Measurements from ENCODE around the gene PLEKHA7.
A peak's percentile ranks its signal among the peaks of the same experiment; 100 is the strongest.

Gene PLEKHA7

GRCh38 chr11:16816358-16817270 lies 197.6 kb downstream of the PLEKHA7 start:
- H3K23ac ChIP-seq (ENCODE audit: low read length) = no peak overlapping the region
- H3K4me1 ChIP-seq (ENCODE audit: control insufficient read depth, low read depth, low read length) = peaks cover 8% of the 10 kb centered on the region
- H3K36me3 ChIP-seq (ENCODE audit: control insufficient read depth, insufficient read depth, low read length) = no peaks in the 10 kb centered on the region
- no peak overlapping the region for H2BK5ac ChIP-seq (ENCODE audit: low read length)
- no peak overlapping the region for H2BK120ac ChIP-seq (ENCODE audit: low read depth, low read length)
- no peaks in the 10 kb centered on the region for H3K79me2 ChIP-seq (ENCODE audit: control insufficient read depth, insufficient read depth, low read length)
- no peak overlapping the region for H2BK15ac ChIP-seq (replicated peaks; ENCODE audit: low read depth)
- H4K5ac ChIP-seq (ENCODE audit: low read length) = no peak overlapping the region
- no peak overlapping the region for H3K18ac ChIP-seq (ENCODE audit: low read length)
- no peak overlapping the region for H4K8ac ChIP-seq (ENCODE audit: low read depth, low read length)
- DNase-seq = no peak
- H3K56ac ChIP-seq (ENCODE audit: low read length) = no peak overlapping the region
- H3K4me3 ChIP-seq (ENCODE audit: low read length) = no peak overlapping the region
- no peaks in the 10 kb centered on the region for H3K79me1 ChIP-seq (ENCODE audit: low read length)
- H3K4ac ChIP-seq (ENCODE audit: low read depth, low read length) = no peak overlapping the region
- WGBS (ENCODE audit: extremely low coverage, insufficient coverage, low lambda C conversion rate) = no CpG with 5 or more reads among the region's 32 CpGs
- no peak overlapping the region for H2AK5ac ChIP-seq (ENCODE audit: low read length)
- H3K9ac ChIP-seq (ENCODE audit: low read length) = no peak overlapping the region
- no peak overlapping the region for H3K27ac ChIP-seq (ENCODE audit: low read depth, low read length)
- no peak overlapping the region for H3K4me2 ChIP-seq (ENCODE audit: low read length)
- H3K27me3 ChIP-seq (ENCODE audit: insufficient read depth, low read length, poor library complexity) = no peaks in the 10 kb centered on the region

DNA sequence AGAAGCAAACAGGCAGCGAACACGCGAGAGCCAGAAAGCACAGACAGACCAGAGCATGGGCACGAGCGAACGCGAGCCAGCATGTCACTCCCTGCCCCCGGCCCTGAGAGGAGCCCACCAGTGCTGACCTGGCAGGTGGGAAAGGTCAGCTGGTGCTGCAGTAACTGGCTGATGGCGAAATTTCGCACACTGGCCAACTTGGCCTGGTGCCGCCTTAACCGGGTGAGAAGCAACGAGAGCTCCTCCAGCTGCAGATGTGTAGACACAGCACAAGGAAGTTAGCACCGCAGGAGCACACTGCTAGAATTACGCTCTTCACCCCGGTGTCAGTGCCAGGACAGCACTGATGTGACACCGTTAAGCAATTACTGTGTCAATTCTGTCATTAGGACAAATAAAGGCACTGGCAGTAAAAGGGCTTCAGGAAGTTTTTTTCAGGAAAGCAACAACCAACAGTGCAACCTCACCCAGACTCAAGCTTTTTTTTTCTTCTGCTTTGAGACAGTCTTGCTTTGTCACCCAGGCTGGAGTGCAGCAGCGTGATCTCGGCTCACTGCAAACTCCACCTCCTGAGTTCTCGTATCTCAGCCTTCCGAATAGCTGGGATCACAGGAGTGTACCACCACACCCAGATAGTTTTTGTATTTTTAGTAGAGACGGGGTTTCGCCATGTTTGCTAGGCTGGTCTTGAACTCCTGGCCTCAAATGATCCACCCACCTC lies 199.0 kb downstream of the PLEKHA7 start:
- Histone ChIP-seq H3K27ac (ENCODE audit: low read depth, low read length) (no peak overlapping the region), H3K23ac (ENCODE audit: low read length) (no peak overlapping the region), H3K4me3 (ENCODE audit: low read length) (no peak overlapping the region), H3K79me1 (ENCODE audit: low read length) (no peaks in the 10 kb centered on the region), H3K4ac (ENCODE audit: low read depth, low read length) (no peak overlapping the region), H2BK15ac (replicated peaks; ENCODE audit: low read depth) (no peak overlapping the region), H4K8ac (ENCODE audit: low read depth, low read length) (no peak overlapping the region), H3K18ac (ENCODE audit: low read length) (no peak overlapping the region), H3K4me2 (ENCODE audit: low read length) (no peak overlapping the region), H4K5ac (ENCODE audit: low read length) (no peak overlapping the region), H3K9ac (ENCODE audit: low read length) (no peak overlapping the region), H2AK5ac (ENCODE audit: low read length) (no peak overlapping the region), H3K4me1 (ENCODE audit: control insufficient read depth, low read depth, low read length) (peaks cover 5% of the 10 kb centered on the region), H3K36me3 (ENCODE audit: control insufficient read depth, insufficient read depth, low read length) (no peaks in the 10 kb centered on the region), H3K56ac (ENCODE audit: low read length) (peak overlapping the region; percentile 51), H3K79me2 (ENCODE audit: control insufficient read depth, insufficient read depth, low read length) (no peaks in the 10 kb centered on the region), H2BK120ac (ENCODE audit: low read depth, low read length) (no peak overlapping the region), H2BK5ac (ENCODE audit: low read length) (no peak overlapping the region), H3K27me3 (ENCODE audit: insufficient read depth, low read length, poor library complexity) (no peaks in the 10 kb centered on the region)
- no peak for DNase-seq
- WGBS (ENCODE audit: extremely low coverage, insufficient coverage, low lambda C conversion rate) = no CpG with 5 or more reads among the region's 23 CpGs

DNA sequence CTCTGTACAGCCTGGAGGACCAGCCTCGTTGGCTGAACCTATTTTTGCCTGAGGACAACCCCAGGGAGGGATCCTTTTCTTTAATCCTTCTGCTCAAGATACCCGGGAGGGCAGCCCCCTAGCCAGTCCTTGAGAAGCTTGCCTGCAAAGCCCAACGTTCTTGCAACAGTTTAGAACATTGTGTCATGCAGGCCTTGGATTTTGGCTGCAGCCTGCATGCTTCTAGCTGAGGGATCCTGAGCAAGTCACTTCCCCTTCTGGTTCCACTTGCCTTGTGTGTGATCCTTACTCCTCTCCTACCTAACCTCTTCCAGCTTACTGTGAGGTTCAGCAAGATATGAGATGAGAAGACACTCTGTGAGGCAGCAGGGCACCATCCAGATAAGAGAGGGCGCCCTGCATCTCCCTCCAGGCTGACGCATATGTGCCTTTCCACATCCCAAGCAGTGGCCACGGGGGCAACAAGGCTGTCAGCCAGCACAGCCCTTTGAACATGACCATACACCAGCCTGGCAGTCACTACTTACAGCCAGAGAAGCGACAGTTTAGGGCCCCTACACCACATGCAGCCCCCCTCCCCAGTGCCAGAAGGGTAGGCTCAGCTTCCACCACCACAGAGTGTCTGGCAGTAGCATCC lies 199.7 kb downstream of the PLEKHA7 start:
- no peaks in the 10 kb centered on the region for H3K36me3 ChIP-seq (ENCODE audit: control insufficient read depth, insufficient read depth, low read length)
- no peak overlapping the region for H4K8ac ChIP-seq (ENCODE audit: low read depth, low read length)
- H3K27ac ChIP-seq (ENCODE audit: low read depth, low read length) = no peak overlapping the region
- H4K5ac ChIP-seq (ENCODE audit: low read length) = no peak overlapping the region
- no peak overlapping the region for H2AK5ac ChIP-seq (ENCODE audit: low read length)
- no peak overlapping the region for H3K4me2 ChIP-seq (ENCODE audit: low read length)
- H3K9ac ChIP-seq (ENCODE audit: low read length) = no peak overlapping the region
- no peak overlapping the region for H2BK120ac ChIP-seq (ENCODE audit: low read depth, low read length)
- no peaks in the 10 kb centered on the region for H3K79me2 ChIP-seq (ENCODE audit: control insufficient read depth, insufficient read depth, low read length)
- no peak overlapping the region for H2BK5ac ChIP-seq (ENCODE audit: low read length)
- no peak overlapping the region for H3K4ac ChIP-seq (ENCODE audit: low read depth, low read length)
- no peak overlapping the region for H2BK15ac ChIP-seq (replicated peaks; ENCODE audit: low read depth)
- no peak overlapping the region for H3K18ac ChIP-seq (ENCODE audit: low read length)
- H3K23ac ChIP-seq (ENCODE audit: low read length) = no peak overlapping the region
- peaks cover 5% of the 10 kb centered on the region for H3K4me1 ChIP-seq (ENCODE audit: control insufficient read depth, low read depth, low read length)
- no peak overlapping the region for H3K4me3 ChIP-seq (ENCODE audit: low read length)
- peak overlapping the region; percentile 51 for H3K56ac ChIP-seq (ENCODE audit: low read length)
- DNase-seq = no peak
- no CpG with 5 or more reads among the region's 7 CpGs for WGBS (ENCODE audit: extremely low coverage, insufficient coverage, low lambda C conversion rate)
- no peaks in the 10 kb centered on the region for H3K27me3 ChIP-seq (ENCODE audit: insufficient read depth, low read length, poor library complexity)
- no peaks in the 10 kb centered on the region for H3K79me1 ChIP-seq (ENCODE audit: low read length)

DNA sequence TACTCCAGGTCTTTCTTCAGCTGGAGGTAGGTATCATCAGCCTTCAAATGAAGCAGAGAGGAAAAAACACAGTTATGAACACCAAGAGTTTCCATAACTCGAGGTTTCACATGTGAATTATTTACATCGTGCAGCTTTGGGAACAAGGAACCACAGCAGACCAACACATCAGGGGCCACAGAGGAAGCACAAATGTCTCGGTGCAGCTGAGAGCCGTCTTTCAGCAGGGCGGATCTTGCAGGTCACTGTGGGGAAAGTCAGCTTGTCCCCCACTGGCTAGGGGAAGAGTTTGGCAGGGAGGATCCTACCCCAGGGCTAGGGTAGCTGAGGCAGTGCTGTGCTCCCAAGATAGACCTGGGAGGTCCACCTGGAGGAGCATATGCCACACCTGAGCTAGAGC lies 201.1 kb downstream of the PLEKHA7 start:
- DNase-seq = no peak
- H4K5ac ChIP-seq (ENCODE audit: low read length) = no peak overlapping the region
- H3K4ac ChIP-seq (ENCODE audit: low read depth, low read length) = no peak overlapping the region
- no peak overlapping the region for H2BK120ac ChIP-seq (ENCODE audit: low read depth, low read length)
- H4K8ac ChIP-seq (ENCODE audit: low read depth, low read length) = no peak overlapping the region
- no peaks in the 10 kb centered on the region for H3K27me3 ChIP-seq (ENCODE audit: insufficient read depth, low read length, poor library complexity)
- H2BK5ac ChIP-seq (ENCODE audit: low read length) = no peak overlapping the region
- no peak overlapping the region for H2AK5ac ChIP-seq (ENCODE audit: low read length)
- no peak overlapping the region for H3K9ac ChIP-seq (ENCODE audit: low read length)
- H3K18ac ChIP-seq (ENCODE audit: low read length) = no peak overlapping the region
- H3K23ac ChIP-seq (ENCODE audit: low read length) = no peak overlapping the region
- peaks cover 5% of the 10 kb centered on the region for H3K4me1 ChIP-seq (ENCODE audit: control insufficient read depth, low read depth, low read length)
- no peaks in the 10 kb centered on the region for H3K79me1 ChIP-seq (ENCODE audit: low read length)
- no peak overlapping the region for H3K56ac ChIP-seq (ENCODE audit: low read length)
- no CpG with 5 or more reads among the region's 5 CpGs for WGBS (ENCODE audit: extremely low coverage, insufficient coverage, low lambda C conversion rate)
- no peaks in the 10 kb centered on the region for H3K79me2 ChIP-seq (ENCODE audit: control insufficient read depth, insufficient read depth, low read length)
- H3K4me2 ChIP-seq (ENCODE audit: low read length) = no peak overlapping the region
- H3K36me3 ChIP-seq (ENCODE audit: control insufficient read depth, insufficient read depth, low read length) = no peaks in the 10 kb centered on the region
- no peak overlapping the region for H3K27ac ChIP-seq (ENCODE audit: low read depth, low read length)
- no peak overlapping the region for H2BK15ac ChIP-seq (replicated peaks; ENCODE audit: low read depth)
- H3K4me3 ChIP-seq (ENCODE audit: low read length) = no peak overlapping the region

DNA sequence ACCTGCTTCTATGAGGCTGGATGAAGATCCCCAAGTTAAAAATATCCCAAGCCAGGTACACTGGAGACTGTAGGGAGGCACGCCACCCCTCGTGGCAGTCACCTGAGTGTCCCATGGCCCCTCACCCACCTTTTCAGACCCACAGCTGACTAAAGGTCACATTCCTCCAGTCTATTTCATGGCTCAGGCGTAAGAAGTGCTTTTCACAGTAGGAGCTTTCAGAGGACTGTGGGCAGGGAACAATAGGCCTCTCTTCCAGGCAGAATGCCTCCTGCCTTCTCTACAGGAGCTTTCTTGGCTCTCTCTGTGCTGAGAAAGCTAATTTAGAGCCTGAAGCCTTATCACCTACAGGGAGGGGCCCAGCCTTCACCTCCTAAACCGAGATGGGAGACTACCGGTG lies 201.9 kb downstream of the PLEKHA7 start:
- Histone ChIP-seq H3K4me2 (ENCODE audit: low read length) (no peak overlapping the region), H4K8ac (ENCODE audit: low read depth, low read length) (no peak overlapping the region), H3K36me3 (ENCODE audit: control insufficient read depth, insufficient read depth, low read length) (no peaks in the 10 kb centered on the region), H3K4me3 (ENCODE audit: low read length) (no peak overlapping the region), H2BK15ac (replicated peaks; ENCODE audit: low read depth) (no peak overlapping the region), H3K27ac (ENCODE audit: low read depth, low read length) (peak overlapping the region; percentile 20), H3K79me1 (ENCODE audit: low read length) (no peaks in the 10 kb centered on the region), H3K4me1 (ENCODE audit: control insufficient read depth, low read depth, low read length) (peaks cover 5% of the 10 kb centered on the region), H3K23ac (ENCODE audit: low read length) (no peak overlapping the region), H3K79me2 (ENCODE audit: control insufficient read depth, insufficient read depth, low read length) (no peaks in the 10 kb centered on the region), H3K27me3 (ENCODE audit: insufficient read depth, low read length, poor library complexity) (no peaks in the 10 kb centered on the region), H4K5ac (ENCODE audit: low read length) (no peak overlapping the region), H2BK120ac (ENCODE audit: low read depth, low read length) (no peak overlapping the region), H2AK5ac (ENCODE audit: low read length) (no peak overlapping the region), H3K9ac (ENCODE audit: low read length) (no peak overlapping the region), H3K18ac (ENCODE audit: low read length) (no peak overlapping the region), H3K56ac (ENCODE audit: low read length) (no peak overlapping the region), H2BK5ac (ENCODE audit: low read length) (no peak overlapping the region), H3K4ac (ENCODE audit: low read depth, low read length) (no peak overlapping the region)
- DNase-seq = peak; percentile 66
- no CpG with 5 or more reads among the region's 5 CpGs for WGBS (ENCODE audit: extremely low coverage, insufficient coverage, low lambda C conversion rate)
